COR-L47 (cell line): ENCODE measurements around the gene OR51S1.
"Not testable (repeated sequence)": the region's sequence is repeated elsewhere in the genome, so short reads cannot be mapped to it uniquely, and the experiment has no call there.

Source experiments
- DNase-seq: peaks from one replicate; lab custom pipeline; 2025; lab: John Stamatoyannopoulos, UW

Gene OR51S1

DNA sequence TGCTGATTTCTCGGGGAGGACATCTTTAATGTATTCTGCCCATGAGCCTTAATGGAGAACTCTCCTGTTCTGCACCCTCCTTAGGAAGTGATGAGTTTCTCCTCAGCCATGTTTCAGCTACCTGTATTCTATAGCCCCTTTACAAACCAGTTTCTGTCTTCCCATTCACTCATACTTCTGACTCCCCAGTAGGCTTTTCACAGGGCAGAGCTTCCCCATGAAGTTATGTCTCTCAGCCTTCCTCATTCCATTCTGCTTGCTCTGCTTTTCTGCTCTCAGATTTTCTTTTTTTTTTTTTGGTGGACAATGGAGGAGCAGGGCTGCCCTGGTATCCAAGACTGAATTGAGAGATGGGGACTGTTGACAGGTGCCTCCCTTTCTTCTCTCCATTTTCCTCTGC, 40.5 kb downstream of the OR51S1 start:
- DNase-seq, result no peak

DNA sequence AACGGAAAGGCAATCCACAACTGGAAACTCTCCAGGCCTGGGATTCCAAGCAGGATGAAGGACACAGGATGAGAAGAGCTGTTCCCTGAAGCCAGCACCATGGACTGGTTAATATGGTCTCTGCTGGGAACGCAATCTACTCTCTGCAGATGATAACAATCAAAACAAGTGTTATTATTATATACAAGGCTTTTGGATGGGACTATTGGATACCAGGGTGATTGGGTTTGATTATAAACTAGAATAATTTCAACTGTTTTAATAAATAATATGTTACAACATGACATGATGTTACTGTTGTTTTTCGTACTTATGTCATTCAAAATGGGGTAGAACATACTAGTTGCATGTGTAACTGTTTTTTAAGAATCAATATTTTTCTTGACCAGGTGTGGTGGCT, 44.7 kb downstream of the OR51S1 start, which contains the start of gene OR52R1:
Gene OR52R1, minus strand, starts transcription at position 101 of the 400 bp plus-strand sequence. Its CDS starts 0 bp downstream, at position 101.
- no peak for DNase-seq

DNA sequence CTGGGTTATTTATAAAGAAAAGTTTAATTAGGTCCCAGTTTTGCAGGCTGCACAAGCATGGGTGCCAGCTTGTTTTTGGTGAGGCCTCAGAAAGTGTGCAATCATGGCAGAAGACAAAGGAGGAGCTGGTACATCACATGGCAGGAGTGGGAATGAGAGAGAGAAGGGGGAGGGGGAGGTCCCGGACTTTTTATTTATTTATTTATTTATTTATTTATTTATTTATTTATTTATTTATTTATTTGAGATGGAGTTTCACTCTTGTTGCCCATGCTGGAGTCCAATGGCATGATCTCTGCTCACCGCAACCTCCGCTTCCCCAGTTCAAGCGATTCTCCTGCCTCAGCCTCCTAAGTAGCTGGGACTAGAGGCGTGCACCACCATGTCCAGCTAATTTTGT, 47.7 kb downstream of the OR51S1 start:
- not testable (repeated sequence) for DNase-seq

DNA sequence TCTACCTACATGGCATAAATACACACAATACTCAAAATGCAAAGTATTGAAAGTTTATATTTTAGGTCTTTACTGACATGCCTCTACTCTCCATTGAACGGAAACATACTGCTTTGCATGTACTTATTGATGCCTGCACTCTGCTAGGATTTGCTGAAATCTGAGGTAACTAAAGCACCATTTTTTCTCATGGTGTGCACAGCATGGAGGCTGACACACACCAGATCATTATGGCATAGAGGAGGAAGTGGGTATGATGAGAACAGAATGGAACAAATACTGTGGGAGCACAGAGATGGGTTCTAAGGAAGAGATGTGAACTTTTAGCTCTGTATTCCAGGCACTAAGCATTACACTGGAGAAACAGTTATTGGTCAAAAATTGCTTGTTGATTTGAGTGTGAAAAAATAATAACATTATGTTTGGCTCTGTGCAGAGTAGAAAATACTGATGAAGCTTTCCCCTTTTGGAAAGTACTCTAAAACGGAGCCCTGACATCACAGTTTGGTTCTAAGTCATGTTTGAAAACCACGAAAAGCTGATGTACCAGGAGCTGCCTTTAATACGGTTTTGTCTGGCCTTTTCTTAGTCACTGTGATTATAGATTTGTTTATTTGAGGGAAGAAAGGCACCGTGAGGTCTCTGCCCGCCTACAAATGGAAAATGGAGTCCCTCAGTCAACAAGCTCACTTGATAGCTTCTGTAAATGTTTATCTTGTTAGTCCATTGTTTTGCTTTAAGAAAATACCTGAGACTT, 50.4 kb downstream of the OR51S1 start:
- DNase-seq, result no peak
